ENCODE data around the gene ZNRF2.

DNA sequence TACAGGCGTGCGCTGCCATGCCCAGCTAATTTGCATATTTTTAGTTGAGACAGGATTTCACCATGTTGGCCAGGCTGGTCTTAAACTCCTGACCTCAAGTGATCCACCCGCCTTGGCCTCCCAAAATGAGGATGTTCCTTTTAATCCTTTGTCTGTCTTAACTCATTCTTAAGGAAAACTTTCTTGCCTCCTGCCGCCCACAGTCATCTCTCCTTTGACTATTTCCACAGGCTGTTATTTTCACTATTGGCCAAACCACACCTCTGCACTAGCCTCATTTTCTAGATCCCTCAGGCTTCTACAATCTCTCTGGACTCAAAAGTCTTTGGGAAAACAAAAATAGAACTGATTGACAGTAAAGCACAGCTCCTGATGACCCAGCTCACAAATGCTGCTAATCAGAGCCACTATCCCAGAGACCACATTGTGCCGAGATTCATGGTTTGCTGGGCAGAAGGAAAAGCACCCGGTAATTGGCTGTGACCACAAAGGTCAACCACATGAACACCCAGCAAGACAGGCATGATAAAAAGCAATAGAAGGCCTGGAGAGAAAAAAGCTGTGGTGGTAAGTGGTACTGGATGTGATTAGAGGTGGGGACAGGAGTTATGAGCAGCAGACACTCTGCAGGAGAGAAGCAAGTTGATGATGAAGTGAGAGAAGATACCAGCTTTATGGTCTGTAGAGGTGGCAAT lies 44.1 kb upstream of the ZNRF2 start:
- TF ChIP-seq, protein P1, sequence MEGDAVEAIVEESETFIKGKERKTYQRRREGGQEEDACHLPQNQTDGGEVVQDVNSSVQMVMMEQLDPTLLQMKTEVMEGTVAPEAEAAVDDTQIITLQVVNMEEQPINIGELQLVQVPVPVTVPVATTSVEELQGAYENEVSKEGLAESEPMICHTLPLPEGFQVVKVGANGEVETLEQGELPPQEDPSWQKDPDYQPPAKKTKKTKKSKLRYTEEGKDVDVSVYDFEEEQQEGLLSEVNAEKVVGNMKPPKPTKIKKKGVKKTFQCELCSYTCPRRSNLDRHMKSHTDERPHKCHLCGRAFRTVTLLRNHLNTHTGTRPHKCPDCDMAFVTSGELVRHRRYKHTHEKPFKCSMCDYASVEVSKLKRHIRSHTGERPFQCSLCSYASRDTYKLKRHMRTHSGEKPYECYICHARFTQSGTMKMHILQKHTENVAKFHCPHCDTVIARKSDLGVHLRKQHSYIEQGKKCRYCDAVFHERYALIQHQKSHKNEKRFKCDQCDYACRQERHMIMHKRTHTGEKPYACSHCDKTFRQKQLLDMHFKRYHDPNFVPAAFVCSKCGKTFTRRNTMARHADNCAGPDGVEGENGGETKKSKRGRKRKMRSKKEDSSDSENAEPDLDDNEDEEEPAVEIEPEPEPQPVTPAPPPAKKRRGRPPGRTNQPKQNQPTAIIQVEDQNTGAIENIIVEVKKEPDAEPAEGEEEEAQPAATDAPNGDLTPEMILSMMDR (optimal IDR thresholded peaks at IDR 0.05 in 1 of 3, IDR thresholded peaks at IDR 0.05 in 1 of 3, conservative IDR thresholded peaks at IDR 0.05 in 1 of 3; ENCODE audit: extremely low read depth in 1 of 3, insufficient read depth in 2 of 3, low read length in 3 of 3): no peak
- TF ChIP-seq EZH2 (IDR thresholded peaks at IDR 0.05; ENCODE audit: low read length): no peak
